ENCODE measurements around the gene TRIP13.

The TRIP13 gene

DNA sequence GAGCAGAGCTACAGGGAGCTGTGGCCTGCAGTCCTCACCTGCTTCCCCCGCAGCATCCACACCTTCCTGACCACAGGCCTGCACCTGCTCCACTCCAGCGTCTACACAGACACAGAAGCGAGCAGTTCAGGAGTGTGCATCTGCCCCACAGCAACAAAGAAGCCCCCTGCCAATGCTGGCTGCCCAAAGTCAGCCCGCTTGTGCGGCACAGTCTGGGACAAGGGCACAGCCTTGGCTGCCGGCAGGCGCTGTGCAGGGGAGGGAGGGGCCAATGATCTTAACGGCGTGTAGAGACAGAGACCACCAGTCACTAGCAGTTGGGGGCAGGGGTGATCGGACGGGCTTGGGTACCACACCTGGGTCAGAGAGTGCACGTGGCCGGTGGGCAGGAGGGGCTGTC, 6.6 kb upstream of the TRIP13 start:
- no peak overlapping the region for H3K4me3 ChIP-seq (ENCODE audit: low read depth, low read length)
- TF ChIP-seq, protein P1, sequence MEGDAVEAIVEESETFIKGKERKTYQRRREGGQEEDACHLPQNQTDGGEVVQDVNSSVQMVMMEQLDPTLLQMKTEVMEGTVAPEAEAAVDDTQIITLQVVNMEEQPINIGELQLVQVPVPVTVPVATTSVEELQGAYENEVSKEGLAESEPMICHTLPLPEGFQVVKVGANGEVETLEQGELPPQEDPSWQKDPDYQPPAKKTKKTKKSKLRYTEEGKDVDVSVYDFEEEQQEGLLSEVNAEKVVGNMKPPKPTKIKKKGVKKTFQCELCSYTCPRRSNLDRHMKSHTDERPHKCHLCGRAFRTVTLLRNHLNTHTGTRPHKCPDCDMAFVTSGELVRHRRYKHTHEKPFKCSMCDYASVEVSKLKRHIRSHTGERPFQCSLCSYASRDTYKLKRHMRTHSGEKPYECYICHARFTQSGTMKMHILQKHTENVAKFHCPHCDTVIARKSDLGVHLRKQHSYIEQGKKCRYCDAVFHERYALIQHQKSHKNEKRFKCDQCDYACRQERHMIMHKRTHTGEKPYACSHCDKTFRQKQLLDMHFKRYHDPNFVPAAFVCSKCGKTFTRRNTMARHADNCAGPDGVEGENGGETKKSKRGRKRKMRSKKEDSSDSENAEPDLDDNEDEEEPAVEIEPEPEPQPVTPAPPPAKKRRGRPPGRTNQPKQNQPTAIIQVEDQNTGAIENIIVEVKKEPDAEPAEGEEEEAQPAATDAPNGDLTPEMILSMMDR (IDR thresholded peaks at IDR 0.05; ENCODE audit: low read depth, low read length, missing control alignments), result no peak
- DNase-seq (ENCODE audit: low read depth), result no peak

DNA sequence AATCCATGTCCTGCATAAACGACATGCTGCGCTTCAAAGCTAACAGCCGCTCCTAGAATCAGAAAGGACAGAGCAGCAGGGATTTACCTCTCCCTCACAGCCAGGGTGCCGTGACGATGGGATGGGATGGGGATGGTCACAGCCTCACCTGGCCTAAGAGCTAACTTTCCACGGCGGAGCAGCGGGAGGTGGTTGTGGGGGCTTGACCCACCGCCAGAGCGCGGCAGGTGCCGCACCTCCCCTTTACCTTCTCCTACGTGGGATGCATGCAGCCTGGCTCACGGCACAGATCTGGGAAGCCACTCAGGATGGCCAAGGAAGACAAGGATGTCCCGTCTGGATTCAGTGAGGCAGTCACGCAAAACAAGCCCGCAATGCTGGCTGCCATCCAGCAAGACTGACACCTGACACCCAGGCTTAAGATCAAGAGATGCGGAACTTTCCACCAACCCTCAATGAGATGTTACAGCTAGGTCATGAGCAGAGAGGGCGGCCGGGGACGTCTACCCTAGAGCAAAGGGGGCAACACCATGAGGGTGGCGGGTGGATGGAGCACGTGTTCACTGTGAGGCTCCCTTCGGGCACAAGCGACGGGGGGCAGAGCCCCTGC, 5.9 kb upstream of the TRIP13 start:
- H3K4me3 ChIP-seq (ENCODE audit: low read depth, low read length), result no peak overlapping the region
- DNase-seq (ENCODE audit: low read depth), result no peak
- TF ChIP-seq, protein P1 (IDR thresholded peaks at IDR 0.05; ENCODE audit: low read depth, low read length, missing control alignments), result no peak

DNA sequence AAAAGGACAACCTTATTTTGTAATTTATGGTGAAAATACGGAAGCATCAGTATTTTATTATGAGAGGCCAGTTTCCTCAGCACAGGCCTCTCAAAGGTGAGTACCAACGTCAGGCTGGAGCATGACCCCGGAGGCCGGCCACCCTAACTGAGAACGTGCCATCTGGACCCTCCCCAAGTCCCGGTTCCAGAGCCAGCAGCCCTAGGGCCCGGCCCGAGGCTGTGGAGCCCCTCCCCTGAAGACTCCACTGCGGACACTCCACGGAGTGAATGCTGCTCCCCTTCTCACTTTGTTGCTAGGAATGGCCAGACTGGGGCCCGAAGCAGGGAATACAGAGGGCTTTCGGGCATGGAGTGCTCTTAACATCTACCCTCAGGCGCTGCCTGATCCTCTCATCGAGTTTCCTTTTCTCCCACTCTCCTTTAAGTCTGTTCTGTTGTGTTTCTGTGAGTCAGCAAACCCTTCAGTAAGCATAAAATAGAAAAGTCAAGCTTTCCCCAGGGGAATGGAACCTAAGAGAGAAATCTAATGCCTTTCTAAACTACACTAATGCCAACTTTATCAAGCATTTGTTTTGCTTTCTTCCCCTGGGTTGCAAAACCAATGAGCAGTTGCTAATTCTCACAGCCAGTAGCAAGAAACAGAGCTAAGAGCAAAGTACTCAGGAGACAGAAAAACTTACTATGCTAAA, 4.6 kb upstream of the TRIP13 start:
- no peak for DNase-seq (ENCODE audit: low read depth)
- TF ChIP-seq, protein P1 (IDR thresholded peaks at IDR 0.05; ENCODE audit: low read depth, low read length, missing control alignments), result no peak
- H3K4me3 ChIP-seq (ENCODE audit: low read depth, low read length), result no peak overlapping the region

DNA sequence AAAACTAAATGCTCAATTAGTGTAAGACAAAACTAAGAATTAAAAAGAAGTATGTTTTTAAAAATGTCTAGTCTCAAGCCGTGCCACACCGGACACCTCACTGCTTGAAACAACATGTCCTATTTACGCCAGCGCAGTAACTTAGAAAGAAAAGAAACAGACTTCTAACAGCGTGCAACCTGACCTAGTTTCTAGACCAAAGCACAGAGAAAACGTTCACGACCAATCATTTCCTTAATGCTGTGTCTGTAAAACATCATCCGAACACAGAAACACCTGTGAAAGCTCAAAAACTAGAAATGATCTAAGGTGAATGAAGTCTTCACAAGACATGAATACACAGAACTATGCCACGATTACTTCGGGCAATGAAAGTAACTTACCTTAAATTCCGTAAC, 4.0 kb upstream of the TRIP13 start:
- no peak for DNase-seq (ENCODE audit: low read depth)
- TF ChIP-seq, protein P1 (IDR thresholded peaks at IDR 0.05; ENCODE audit: low read depth, low read length, missing control alignments), result no peak
- H3K4me3 ChIP-seq (ENCODE audit: low read depth, low read length), result no peak overlapping the region

DNA sequence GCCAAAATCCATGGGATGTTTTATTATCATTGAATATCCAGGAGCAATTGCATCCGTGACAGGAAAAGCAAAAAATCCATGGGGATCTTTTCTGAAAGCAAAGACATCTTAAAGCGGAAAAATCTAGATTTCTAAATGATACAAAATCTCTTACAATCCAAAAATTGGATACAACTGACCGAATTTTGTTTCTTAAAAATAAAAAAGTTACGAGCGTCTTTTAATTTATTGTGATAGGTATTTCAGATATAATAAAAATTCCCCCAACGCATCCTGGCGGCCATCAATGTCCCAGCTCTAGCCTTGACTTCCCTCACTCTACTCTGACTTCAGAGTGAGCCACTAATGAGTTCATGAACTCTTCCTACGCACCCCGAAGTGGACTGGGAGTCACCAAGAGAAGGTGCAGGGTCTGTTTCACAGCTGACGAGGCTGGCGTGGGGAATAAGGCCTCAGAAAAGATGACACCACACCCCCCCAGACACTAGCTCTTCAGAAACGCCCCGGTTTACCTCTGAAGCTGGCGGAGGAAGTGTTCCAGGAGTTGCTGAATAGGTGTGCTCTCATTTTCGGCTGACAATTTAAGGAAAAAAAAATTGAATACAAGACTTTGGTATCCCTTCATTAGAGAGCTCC, 3.5 kb upstream of the TRIP13 start:
- no peak for DNase-seq (ENCODE audit: low read depth)
- H3K4me3 ChIP-seq (ENCODE audit: low read depth, low read length), result no peak overlapping the region
- TF ChIP-seq, protein P1 (IDR thresholded peaks at IDR 0.05; ENCODE audit: low read depth, low read length, missing control alignments), result no peak

DNA sequence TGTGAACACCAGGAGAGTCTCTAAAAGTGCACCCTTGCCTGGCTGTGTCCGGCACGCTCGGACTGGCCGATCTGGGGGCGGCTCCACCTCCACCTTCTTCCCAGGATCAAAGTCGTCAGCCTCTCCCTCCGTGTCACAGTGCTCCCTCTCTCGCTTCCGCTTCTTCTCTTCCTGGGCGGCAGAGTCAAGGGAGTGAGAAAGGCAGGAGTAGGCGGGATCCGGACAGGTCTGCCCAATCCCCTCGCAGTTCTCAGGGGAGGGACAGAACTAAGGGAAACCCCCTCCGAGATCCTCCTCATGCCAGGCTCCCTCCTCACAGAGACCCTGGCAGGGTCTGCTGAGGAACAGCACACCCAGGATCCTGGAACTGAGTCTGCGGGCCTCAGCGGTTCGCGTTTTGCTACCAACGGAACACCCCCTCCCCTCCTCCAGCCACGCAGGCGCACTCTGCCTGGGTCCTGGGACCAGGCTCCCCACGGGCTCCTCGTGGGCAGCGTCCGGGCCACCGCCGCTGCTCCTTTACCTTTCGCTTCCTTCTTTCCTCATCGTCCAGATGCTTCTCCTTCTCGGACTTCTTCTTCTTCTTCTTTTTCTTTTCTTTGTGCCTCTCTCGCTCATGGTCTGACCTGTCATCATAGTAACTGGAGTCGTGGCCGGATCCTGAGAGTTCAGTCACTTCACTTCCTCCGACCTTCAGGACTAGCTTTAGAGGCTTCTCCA, 1.4 kb upstream of the TRIP13 start:
- no peak for DNase-seq (ENCODE audit: low read depth)
- TF ChIP-seq, protein P1 (IDR thresholded peaks at IDR 0.05; ENCODE audit: low read depth, low read length, missing control alignments), result no peak
- peak overlapping the region; percentile 97 for H3K4me3 ChIP-seq (ENCODE audit: low read depth, low read length)

Data from GM12864 (cell line).